NCI-H1930 (cell line): Measurements from ENCODE around the gene VMAC.

Experiments
- DNase-seq, 2 experiments: peaks; one replicate each; lab custom pipeline; 2025; lab: John Stamatoyannopoulos, UW

The VMAC gene

GRCh38 chr19:5953030-5953589 lies 48.4 kb downstream of the VMAC start:
- no peak for DNase-seq

- no peak for DNase-seq
Observed at GRCh38 chr19:5953680-5954213, 49.1 kb downstream of the VMAC start.

- no peak for DNase-seq
Observed at GRCh38 chr19:5954293-5954692, 49.6 kb downstream of the VMAC start.

GRCh38 chr19:5955636-5955935 lies 50.9 kb downstream of the VMAC start:
- DNase-seq: no peak

- no peak for DNase-seq
Observed at GRCh38 chr19:5956323-5956722, 51.7 kb downstream of the VMAC start.

- DNase-seq: no peak
Observed at GRCh38 chr19:5956728-5957127, 52.1 kb downstream of the VMAC start.

GRCh38 chr19:5957170-5957569 lies 52.5 kb downstream of the VMAC start:
- no peak for DNase-seq

GRCh38 chr19:5958074-5958850 lies 53.6 kb downstream of the VMAC start:
- DNase-seq: no peak

- DNase-seq: no peak
Observed at GRCh38 chr19:5958851-5959122, 54.1 kb downstream of the VMAC start.

- no peak for DNase-seq
Observed at GRCh38 chr19:5959260-5960004, 54.8 kb downstream of the VMAC start.
